IMR-90 (cell line): ENCODE data around the gene FRMD3. TPM values are rescaled to one million over a fixed set of nuclear protein-coding genes. Genes with fewer than 3 reads are reported as not detected.

ENCODE experiments used
- ATAC-seq: fragments of 200-7000 bp; cut with Tn5 transposase; 2 replicates; pipeline ENCODE4 v1.9.1; 2020; ENCODE audit warnings: low read depth, mild to moderate bottlenecking, moderate library complexity
- BruUV-seq: library from RNA; stranded (reverse); fragments of 400-500 nt; replicated peaks from 2 replicates; lab custom pipeline; 2021; lab: Mats Ljungman, UMichigan
- CTCF ChIA-PET: fragments of 300-600 bp; formaldehyde crosslinking; extraction: SDS; loops from one replicate; lab custom pipeline; 2021; ENCODE audit warnings: antibody characterized with exemption; lab: Yijun Ruan, JAX
- POLR2A ChIA-PET: fragments of 300-600 bp; sonication (Branson Sonifier 250); formaldehyde crosslinking; loops from one replicate; lab custom pipeline; 2022; ENCODE audit warnings: antibody characterized with exemption; ENCODE audit not compliant: unreplicated experiment; lab: Charles Lee
- DNase-seq: peaks from one replicate; pipeline ENCODE4 v3.0.0; 2013
- H2AFZ ChIP-seq: replicated peaks from 2 replicates; pipeline ENCODE3; 2013; ENCODE audit warnings: low read length, mild to moderate bottlenecking; ENCODE audit not compliant: poor library complexity
- H2AK5ac ChIP-seq: 2 replicates; pipeline ENCODE4 v1.6.1; 2013; ENCODE audit warnings: low read depth, low read length, inconsistent platforms
- H2AK9ac ChIP-seq: replicated peaks from 2 replicates; pipeline ENCODE3; 2013; ENCODE audit warnings: mild to moderate bottlenecking, low read depth, low read length, moderate library complexity; ENCODE audit not compliant: poor library complexity
- H2BK120ac ChIP-seq: 2 replicates; pipeline ENCODE4 v1.6.1; 2013; ENCODE audit warnings: low read depth, low read length, inconsistent platforms
- H2BK15ac ChIP-seq: 3 replicates; pipeline ENCODE4 v1.6.1; 2013; ENCODE audit warnings: low read depth, low read length, inconsistent platforms
- H2BK20ac ChIP-seq: 2 replicates; pipeline ENCODE4 v1.6.1; 2013; ENCODE audit warnings: low read depth, mild to moderate bottlenecking, inconsistent platforms, low read length, moderate library complexity
- H2BK5ac ChIP-seq: 2 replicates; pipeline ENCODE4 v1.6.1; 2013; ENCODE audit warnings: mild to moderate bottlenecking, low read depth, low read length, inconsistent platforms; ENCODE audit not compliant: poor library complexity, severe bottlenecking
- H3K14ac ChIP-seq: replicated peaks from 2 replicates; pipeline ENCODE4 v1.6.1; 2013; ENCODE audit warnings: low read depth, low read length, inconsistent platforms
- H3K18ac ChIP-seq: 2 replicates; pipeline ENCODE4 v1.6.1; 2013; ENCODE audit warnings: low read depth, low read length, control low read depth
- H3K23ac ChIP-seq: 2 replicates; pipeline ENCODE4 v1.6.1; 2013; ENCODE audit warnings: low read depth, low read length, inconsistent platforms
- H3K27ac ChIP-seq: 2 replicates; pipeline ENCODE4 v1.5.1; 2013; ENCODE audit warnings: mild to moderate bottlenecking, control low read depth, low read length; ENCODE audit not compliant: insufficient read depth
- H3K27me3 ChIP-seq: 2 replicates; pipeline ENCODE4 v1.6.1; 2013; ENCODE audit warnings: low read length; ENCODE audit not compliant: control insufficient read depth, insufficient read depth
- H3K36me3 ChIP-seq: 2 replicates; pipeline ENCODE4 v1.6.1; 2013; ENCODE audit warnings: low read length, mixed read lengths; ENCODE audit not compliant: control insufficient read depth, insufficient read depth
- H3K4ac ChIP-seq: 2 replicates; pipeline ENCODE4 v1.6.1; 2013; ENCODE audit warnings: low read depth, low read length, inconsistent platforms
- H3K4me1 ChIP-seq: 2 replicates; pipeline ENCODE4 v1.6.1; 2013; ENCODE audit warnings: low read length, mixed read lengths; ENCODE audit not compliant: control insufficient read depth, insufficient read depth
- H3K4me2 ChIP-seq: 2 replicates; pipeline ENCODE4 v1.6.1; 2013; ENCODE audit warnings: low read depth, mild to moderate bottlenecking, control low read depth, low read length, moderate library complexity
- H3K4me3 ChIP-seq: 2 replicates; pipeline ENCODE4 v1.5.1; 2013; ENCODE audit warnings: low read depth, mild to moderate bottlenecking, control low read depth, low read length, moderate library complexity; ENCODE audit not compliant: insufficient read depth
- H3K56ac ChIP-seq: 2 replicates; pipeline ENCODE4 v1.6.1; 2013; ENCODE audit warnings: low read length, inconsistent platforms; ENCODE audit not compliant: insufficient read depth; ENCODE audit errors: extremely low read depth
- H3K79me1 ChIP-seq, 2 experiments: 2 replicates each; pipeline ENCODE4 v1.6.1; 2013; ENCODE audit warnings: low read length in 2 of 2, inconsistent platforms in 1 of 2, low read depth in 1 of 2
- H3K9ac ChIP-seq: 2 replicates; pipeline ENCODE4 v1.6.1; 2013; ENCODE audit warnings: low read depth, low read length, control low read depth
- H3K9me1 ChIP-seq: 2 replicates; pipeline ENCODE4 v1.6.1; 2013; ENCODE audit warnings: low read length, inconsistent platforms; ENCODE audit not compliant: insufficient read depth
- H3K9me3 ChIP-seq: 2 replicates; pipeline ENCODE4 v1.6.1; 2013; ENCODE audit warnings: low read length; ENCODE audit not compliant: control insufficient read depth, insufficient read depth
- H4K20me1 ChIP-seq: 2 replicates; pipeline ENCODE4 v1.6.1; 2013; ENCODE audit warnings: low read length, inconsistent platforms; ENCODE audit not compliant: insufficient read depth
- H4K5ac ChIP-seq: 2 replicates; pipeline ENCODE4 v1.6.1; 2013; ENCODE audit warnings: mild to moderate bottlenecking, low read depth, low read length, control low read depth
- H4K8ac ChIP-seq, 2 experiments: 2 replicates each; pipeline ENCODE4 v1.6.1; 2013; ENCODE audit warnings: low read depth in 2 of 2, low read length in 2 of 2, control low read depth in 1 of 2, inconsistent platforms in 1 of 2
- H4K91ac ChIP-seq: 2 replicates; pipeline ENCODE4 v1.6.1; 2013; ENCODE audit warnings: low read depth, low read length, inconsistent platforms; ENCODE audit not compliant: insufficient read depth
- FOS ChIP-seq: fragments of 150-350 bp; IDR thresholded peaks from 2 replicates; pipeline ENCODE4 v1.6.1; 2016; ENCODE audit warnings: low read depth, low read length
- MXI1 ChIP-seq: IDR thresholded peaks from 2 replicates; pipeline ENCODE4 v1.6.1; 2012; ENCODE audit warnings: low read depth, mild to moderate bottlenecking, low read length, moderate library complexity, borderline replicate concordance
- POLR2A ChIP-seq: IDR thresholded peaks from 2 replicates; pipeline ENCODE4 v1.6.1; 2012; ENCODE audit warnings: mild to moderate bottlenecking, low read depth, low read length
- RFX5 ChIP-seq: IDR thresholded peaks from 2 replicates; pipeline ENCODE4 v1.8.0; 2012; ENCODE audit warnings: low read depth, mild to moderate bottlenecking, low read length, moderate library complexity
- USF2 ChIP-seq: fragments of 150-350 bp; IDR thresholded peaks from 2 replicates; pipeline ENCODE4 v1.6.1; 2017; ENCODE audit warnings: mild to moderate bottlenecking, antibody characterized with exemption, low read length, low read depth
- WGBS, 2 experiments: methylation state at CpG; one replicate each; pipeline versions ENCODE4 v1.1.5 to v1.1.7; 2013; ENCODE audit warnings: missing lambda C conversion rate in 2 of 2; ENCODE audit not compliant: insufficient read length in 1 of 2; ENCODE audit errors: extremely low coverage in 2 of 2; 5-methylcytosine and 5-hydroxymethylcytosine counted together
- dilution Hi-C: fragments of 300-500 bp; cut with HindIII; formaldehyde crosslinking; loops from one replicate; pipeline ENCODE4 v1.14.3; 2018; ENCODE audit warnings: low sequenced_read_pairs; ENCODE audit not compliant: unreplicated experiment
- in situ Hi-C: fragments of 300-500 bp; cut with MboI; formaldehyde crosslinking; loops from 3 replicates; pipeline ENCODE4 v1.14.3; 2019; ENCODE audit warnings: low sequenced_read_pairs, inconsistent platforms, mixed read lengths
- intact Hi-C: fragments of 100-400 bp; cut with micrococcal nuclease; formaldehyde crosslinking; loops from 2 replicates; pipeline ENCODE4 v1.10.0; 2022
- polyA plus RNA-seq, 3 experiments: library from polyadenylated mRNA; depleted of rRNA; stranded (reverse); fragments of >200 nt; gene quantifications; 2 replicates each; pipeline ENCODE4 v1.2.3, GENCODE V29; 2012; ENCODE audit warnings: low replicate concordance in 1 of 3
- total RNA-seq: library from RNA; depleted of rRNA; stranded (reverse); fragments of >200 nt; gene quantifications from 2 replicates; pipeline ENCODE4 v1.2.3, GENCODE V29; 2012

Gene FRMD3
- total and polyA plus RNA-seq, 2 of the 4 experiments (the other 2 are of a cell fraction): 0.02 to 0.18 TPM

GRCh38 chr9:83418283-83418682 is 119.9 kb downstream of the FRMD3 start:
- DNase-seq (no peak), ATAC-seq (no peak)
- Histone ChIP-seq H2BK120ac (no peak overlapping the region), H3K9me1 (no peaks in the 10 kb centered on the region), H2BK5ac (no peak overlapping the region), H3K4me1 (no peaks in the 10 kb centered on the region), H4K91ac (no peak overlapping the region), H3K36me3 (no peaks in the 10 kb centered on the region), H2BK20ac (no peak overlapping the region), H3K23ac (no peak overlapping the region), H4K5ac (no peak overlapping the region), H3K79me1 (no peaks in the 10 kb centered on the region), H3K14ac (no peak overlapping the region), H2AFZ (no peak overlapping the region), H3K9me3 (no peaks in the 10 kb centered on the region), H3K4me2 (no peak overlapping the region), H2BK15ac (no peak overlapping the region), H3K27ac (no peak overlapping the region), H2AK9ac (no peak overlapping the region), H3K9ac (no peak overlapping the region), H2AK5ac (no peak overlapping the region), H4K8ac (no peak overlapping the region), H3K56ac (no peak overlapping the region), H3K27me3 (no peaks in the 10 kb centered on the region), H4K20me1 (no peaks in the 10 kb centered on the region), H3K4me3 (no peak overlapping the region), H3K18ac (no peak overlapping the region), H3K4ac (no peak overlapping the region)
- TF ChIP-seq RFX5: no peak
- no peak for TF ChIP-seq FOS
- no peak for TF ChIP-seq USF2
- TF ChIP-seq MXI1: no peak
- no peak for TF ChIP-seq POLR2A
- ChIA-PET CTCF (no interaction called here), POLR2A (no interaction called here)
- no TSS peak for BruUV-seq
- intact Hi-C loops (no loop called here), dilution Hi-C loops (no loop called here), in situ Hi-C loops (no loop called here)
- no CpG with 5 or more reads among the region's 1 CpG for WGBS, 2 experiments
